Naive thymus-derived CD8-positive, alpha-beta T cell (primary cell): Measurements from ENCODE around the gene UGT2B17. TPM values are rescaled to one million over a fixed set of nuclear protein-coding genes. Genes with fewer than 3 reads are reported as not detected.
"Not testable (repeated sequence)": the region's sequence is repeated elsewhere in the genome, so short reads cannot be mapped to it uniquely, and the experiment has no call there.

ENCODE experiments used
- ATAC-seq, 2 donors: fragments of 150-1000 bp; cut with Tn5 transposase in 1 of 2; sonication (Bioruptor Pico), chemical (Tn5 transposase) in 1 of 2; 1 replicate in 1 of 2; 2 replicates in 1 of 2; pipeline ENCODE4 v1.10.0; 2021; ENCODE audit warnings: mild to moderate bottlenecking in 2 of 2, moderate library complexity in 2 of 2
- POLR2A ChIA-PET: fragments of 350-600 bp; sonication (Branson Sonifier 250); formaldehyde crosslinking; loops from one replicate; lab custom pipeline; 2021; ENCODE audit warnings: antibody characterized with exemption; lab: Charles Lee
- DNase-seq, 10 donors: peaks; one replicate each; pipeline versions ENCODE4 v3.0.0 to v3.0.0-alpha.2; 2020 to 2022
- H3K27ac Mint-ChIP-seq, 10 donors: one replicate each; pipeline ENCODE4 v1.8.0; 2020 to 2022; ENCODE audit warnings: mild to moderate bottlenecking in 10 of 10, mixed read lengths in 10 of 10, moderate library complexity in 4 of 10, inconsistent platforms in 1 of 10
- H3K27me3 Mint-ChIP-seq, 5 donors: one replicate each; pipeline ENCODE4 v1.8.0; 2021 to 2022; ENCODE audit warnings: mixed read lengths in 5 of 5
- H3K36me3 Mint-ChIP-seq, 3 donors: one replicate each; pipeline ENCODE4 v1.8.0; 2020 to 2022; ENCODE audit warnings: mixed read lengths in 3 of 3, mild to moderate bottlenecking in 2 of 3, inconsistent platforms in 1 of 3
- H3K4me1 Mint-ChIP-seq, 4 donors: one replicate each; pipeline ENCODE4 v1.8.0; 2021 to 2022; ENCODE audit warnings: mixed read lengths in 4 of 4
- H3K4me3 Mint-ChIP-seq, 10 donors: one replicate each; pipeline ENCODE4 v1.8.0; 2020 to 2022; ENCODE audit warnings: mild to moderate bottlenecking in 10 of 10, mixed read lengths in 10 of 10, moderate library complexity in 6 of 10, inconsistent platforms in 1 of 10
- H3K9me3 Mint-ChIP-seq, 9 donors: one replicate each; pipeline ENCODE4 v1.8.0; 2020 to 2022; ENCODE audit warnings: mixed read lengths in 9 of 9, mild to moderate bottlenecking in 3 of 9, inconsistent platforms in 1 of 9, moderate library complexity in 1 of 9
- polyA plus RNA-seq, 3 donors: library from polyadenylated mRNA; unstranded; fragments of 300-500 nt; fragmentation: Illumina TruSeq; gene quantifications; one replicate each; pipeline ENCODE4 v1.2.3, GENCODE V29; 2021
- total RNA-seq, 8 experiments: library from RNA in 2 of 8; stranded (reverse) in 2 of 8; gene quantifications; one replicate each; pipeline ENCODE4 v1.2.3 and lab custom pipeline; 2021 to 2026

Gene UGT2B17
- not detected for total RNA-seq
- polyA plus RNA-seq: not detected
- 0 to 0.09 (median 0) reads per million in 6 experiments for total RNA-seq (lab: John Stamatoyannopoulos, UW)

- DNase-seq (no peak), ATAC-seq (no peak)
- Mint-ChIP-seq H3K27ac (peak within 1 kb of the TSS in 1 of 10 donors; percentile 55), H3K27me3 (peaks cover 0 to 21% (median 7%) of the 10 kb centered on the region in 5 donors), H3K4me1 (peaks cover 0 to 2% (median 0%) of the 10 kb centered on the region in 4 donors), H3K4me3 (no peak within 1 kb of the TSS), H3K36me3 (no peaks in the 10 kb centered on the region), H3K9me3 (peaks cover 0 to 2% (median 0%) of the 10 kb centered on the region in 9 donors)
- POLR2A ChIA-PET: no interaction called here
Observed at GRCh38 chr4:68576272-68577125, at the start of gene UGT2B17. UGT2B17 (minus strand) TSS chr4:68576322; CDS start chr4:68568484, 7,838 bp downstream.

DNA sequence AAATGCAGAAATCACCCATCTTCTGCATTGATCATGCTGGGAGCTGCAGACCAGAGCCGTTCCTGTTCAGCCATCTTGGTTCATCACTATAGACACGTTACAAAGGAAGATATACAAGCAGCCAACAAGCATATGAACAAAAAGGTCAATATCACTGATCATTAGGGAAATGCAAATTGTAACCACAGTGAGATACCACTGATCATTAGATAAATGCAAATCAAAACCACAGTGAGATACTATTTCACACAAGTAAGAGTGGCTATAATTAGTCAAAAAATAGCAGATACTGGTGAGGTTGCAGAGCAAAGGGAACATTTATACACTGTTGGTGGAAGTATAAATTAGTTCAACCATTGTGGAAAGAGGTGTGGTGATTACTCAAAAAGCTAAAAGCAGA lies 46.6 kb upstream of the UGT2B17 start:
- POLR2A ChIA-PET, H3K36me3 Mint-ChIP-seq, H3K4me1 Mint-ChIP-seq, H3K27me3 Mint-ChIP-seq, H3K9me3 Mint-ChIP-seq, H3K4me3 Mint-ChIP-seq, DNase-seq, ATAC-seq, H3K27ac Mint-ChIP-seq: not testable (repeated sequence)

DNA sequence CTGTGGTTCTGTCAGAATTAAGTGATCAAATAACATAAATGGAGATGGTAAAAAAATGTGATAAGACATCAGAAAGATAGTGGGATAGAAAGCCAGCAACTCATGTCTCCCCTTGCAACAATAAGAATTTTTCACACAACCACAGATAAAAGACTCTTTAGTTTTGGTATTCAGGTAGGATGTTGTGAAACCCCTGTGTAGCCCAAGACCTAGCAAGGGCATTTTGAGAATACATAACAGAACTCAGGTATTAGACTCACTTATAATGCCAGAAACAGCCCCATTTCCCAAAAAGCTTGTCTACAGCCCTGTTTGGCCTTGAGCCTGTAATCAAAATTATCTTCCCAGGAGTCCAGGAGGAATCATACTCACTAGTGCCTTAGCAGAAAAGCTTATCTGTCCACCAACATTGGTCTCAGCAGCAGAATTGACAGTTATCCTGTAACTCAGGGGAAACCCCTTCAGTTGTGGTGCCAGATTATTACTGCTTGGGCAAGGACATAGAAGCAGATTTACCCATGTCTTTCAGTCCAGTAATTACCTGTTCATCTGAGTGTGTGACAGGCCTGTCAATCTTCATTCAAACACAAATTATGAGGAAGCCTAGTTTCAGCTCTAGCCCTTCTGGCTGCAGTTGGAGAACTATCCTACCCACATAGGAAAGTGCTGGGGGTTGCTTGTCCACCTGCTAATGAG lies 41.0 kb upstream of the UGT2B17 start:
- ATAC-seq (no peak), DNase-seq (no peak)
- no peak overlapping the region for H3K4me3 Mint-ChIP-seq
- peaks cover 0 to 9% (median 2%) of the 10 kb centered on the region in 5 donors for H3K27me3 Mint-ChIP-seq
- no peak overlapping the region for H3K27ac Mint-ChIP-seq
- POLR2A ChIA-PET: no interaction called here
- no peaks in the 10 kb centered on the region for H3K4me1 Mint-ChIP-seq
- no peaks in the 10 kb centered on the region for H3K9me3 Mint-ChIP-seq
- no peaks in the 10 kb centered on the region for H3K36me3 Mint-ChIP-seq

DNA sequence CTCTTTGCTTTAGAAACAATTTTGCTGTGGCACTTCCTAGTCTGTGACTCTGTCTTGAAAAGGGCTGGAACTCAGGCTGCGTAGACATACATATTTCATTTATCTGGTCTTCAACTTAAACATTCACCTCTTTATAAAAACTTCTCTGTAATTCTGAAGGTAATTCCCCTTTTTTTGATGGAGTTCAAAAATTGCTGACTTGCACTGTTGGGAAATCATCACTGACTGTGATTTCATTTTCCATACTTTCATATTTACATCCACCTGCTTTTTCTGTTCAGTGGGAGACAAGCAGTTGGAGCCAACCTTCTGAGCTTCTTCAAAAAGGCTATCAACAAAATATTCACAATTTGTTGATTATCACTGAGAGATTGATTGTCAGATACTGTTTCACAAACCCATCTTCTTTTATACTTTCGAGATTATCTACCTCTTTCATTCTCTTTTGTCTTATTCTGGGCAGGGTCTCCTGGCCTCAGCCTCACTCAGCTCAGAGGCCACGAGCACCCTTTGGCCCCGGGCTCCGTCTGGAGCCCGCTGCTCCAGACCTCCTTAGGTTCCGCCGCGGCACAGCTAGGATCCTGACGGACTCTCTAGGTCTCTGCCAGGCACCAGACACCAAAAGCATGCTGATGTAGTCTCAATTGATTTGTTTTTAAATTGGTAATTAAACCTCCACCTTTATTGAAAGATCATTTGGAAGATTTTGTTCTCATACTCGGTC lies 39.7 kb upstream of the UGT2B17 start:
- Mint-ChIP-seq H3K9me3 (no peaks in the 10 kb centered on the region), H3K27ac (no peak overlapping the region), H3K36me3 (no peaks in the 10 kb centered on the region), H3K4me3 (no peak overlapping the region), H3K27me3 (peaks cover 0 to 9% (median 2%) of the 10 kb centered on the region in 5 donors), H3K4me1 (no peaks in the 10 kb centered on the region)
- POLR2A ChIA-PET: no interaction called here
- no peak for DNase-seq
- no peak for ATAC-seq

- H3K4me1 Mint-ChIP-seq: no peaks in the 10 kb centered on the region
- peak overlapping the region in 1 of 10 donors; percentile 32 for H3K27ac Mint-ChIP-seq
- no peak overlapping the region for H3K4me3 Mint-ChIP-seq
- peaks cover 0 to 13% (median 4%) of the 10 kb centered on the region in 5 donors for H3K27me3 Mint-ChIP-seq
- H3K36me3 Mint-ChIP-seq: peaks cover 0 to 4% (median 0%) of the 10 kb centered on the region in 3 donors
- DNase-seq (no peak), ATAC-seq (no peak)
- POLR2A ChIA-PET: no interaction called here
- peaks cover 0 to 2% (median 0%) of the 10 kb centered on the region in 9 donors for H3K9me3 Mint-ChIP-seq
Observed at GRCh38 chr4:68613752-68614151, 37.6 kb upstream of the UGT2B17 start.

DNA sequence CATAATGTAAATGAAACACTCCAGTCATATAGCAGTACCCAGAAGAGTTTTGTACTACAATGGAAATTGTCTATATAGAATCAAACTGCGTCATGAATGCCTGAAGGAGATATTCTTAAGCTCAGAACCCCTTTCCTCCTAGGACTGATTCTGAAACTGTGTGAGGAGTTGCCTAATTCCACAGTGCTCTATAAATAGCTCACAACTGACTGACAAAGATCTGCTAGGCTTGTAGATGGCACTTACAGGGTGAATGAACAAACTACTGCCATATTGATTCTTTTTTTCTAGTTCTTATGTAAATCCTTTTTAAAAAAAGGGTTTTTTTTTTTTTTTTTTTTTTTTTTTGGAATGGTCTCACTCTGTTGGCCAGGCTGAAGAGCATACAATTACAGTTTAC lies 30.1 kb upstream of the UGT2B17 start:
- Mint-ChIP-seq H3K36me3 (peaks cover 0 to 4% (median 0%) of the 10 kb centered on the region in 3 donors), H3K4me3 (no peak overlapping the region), H3K27ac (no peak overlapping the region), H3K27me3 (peaks cover 0 to 11% (median 6%) of the 10 kb centered on the region in 5 donors), H3K9me3 (peaks cover 0 to 3% (median 0%) of the 10 kb centered on the region in 9 donors), H3K4me1 (no peaks in the 10 kb centered on the region)
- ATAC-seq: no peak
- POLR2A ChIA-PET: no interaction called here
- no peak for DNase-seq

GRCh38 chr4:68599150-68599549 lies 23.0 kb upstream of the UGT2B17 start:
- Mint-ChIP-seq H3K9me3 (no peaks in the 10 kb centered on the region), H3K27ac (no peak overlapping the region), H3K4me1 (no peaks in the 10 kb centered on the region), H3K36me3 (no peaks in the 10 kb centered on the region), H3K4me3 (no peak overlapping the region), H3K27me3 (peaks cover 0 to 3% (median 2%) of the 10 kb centered on the region in 5 donors)
- POLR2A ChIA-PET: no interaction called here
- DNase-seq (no peak), ATAC-seq (no peak)

DNA sequence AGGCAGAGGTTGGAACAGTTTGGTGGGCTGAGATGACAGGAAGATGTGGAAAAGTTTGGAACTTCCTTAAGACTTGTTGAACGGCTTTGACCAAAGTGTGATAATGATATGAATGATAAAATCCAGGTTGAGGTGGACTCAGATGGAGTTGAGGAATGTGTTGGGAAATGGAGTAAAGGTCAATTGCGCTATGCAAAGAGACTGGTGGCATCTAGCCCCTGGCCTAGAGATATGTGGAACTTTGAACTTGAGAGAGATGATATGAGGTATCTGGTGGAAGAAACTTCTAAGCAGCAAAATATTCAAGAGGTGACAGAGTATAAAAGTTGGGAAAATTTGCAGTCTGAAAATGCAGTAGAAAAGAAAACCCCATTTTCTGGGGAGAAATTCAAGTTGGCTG lies 21.4 kb upstream of the UGT2B17 start:
- DNase-seq (no peak), ATAC-seq (no peak)
- Mint-ChIP-seq H3K4me3 (no peak overlapping the region), H3K4me1 (no peaks in the 10 kb centered on the region), H3K36me3 (no peaks in the 10 kb centered on the region), H3K27me3 (peaks cover 0 to 9% (median 2%) of the 10 kb centered on the region in 5 donors), H3K9me3 (no peaks in the 10 kb centered on the region), H3K27ac (no peak overlapping the region)
- POLR2A ChIA-PET: no interaction called here

DNA sequence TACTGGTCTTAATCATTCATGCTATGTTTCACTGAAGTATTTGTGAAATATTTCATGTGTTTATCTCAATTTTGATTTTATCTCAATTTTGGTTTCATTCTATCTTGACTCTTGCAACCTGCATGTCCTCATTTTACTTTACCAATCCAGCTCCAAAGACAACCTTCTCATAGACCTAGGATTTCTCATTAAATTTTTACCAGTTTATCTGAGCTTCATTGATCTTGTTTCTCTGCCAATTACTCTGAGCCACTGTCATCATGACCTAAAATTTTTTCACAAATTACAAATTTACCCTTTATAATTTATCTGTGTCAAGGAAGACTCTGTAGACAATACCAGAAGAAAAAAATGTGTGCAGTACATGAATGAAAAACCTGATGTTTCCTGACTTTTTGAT lies 18.6 kb upstream of the UGT2B17 start:
- Mint-ChIP-seq H3K4me1 (no peaks in the 10 kb centered on the region), H3K4me3 (no peak overlapping the region), H3K36me3 (no peaks in the 10 kb centered on the region), H3K27me3 (peaks cover 0 to 12% (median 2%) of the 10 kb centered on the region in 5 donors), H3K9me3 (no peaks in the 10 kb centered on the region), H3K27ac (no peak overlapping the region)
- POLR2A ChIA-PET: no interaction called here
- ATAC-seq (no peak), DNase-seq (no peak)

DNA sequence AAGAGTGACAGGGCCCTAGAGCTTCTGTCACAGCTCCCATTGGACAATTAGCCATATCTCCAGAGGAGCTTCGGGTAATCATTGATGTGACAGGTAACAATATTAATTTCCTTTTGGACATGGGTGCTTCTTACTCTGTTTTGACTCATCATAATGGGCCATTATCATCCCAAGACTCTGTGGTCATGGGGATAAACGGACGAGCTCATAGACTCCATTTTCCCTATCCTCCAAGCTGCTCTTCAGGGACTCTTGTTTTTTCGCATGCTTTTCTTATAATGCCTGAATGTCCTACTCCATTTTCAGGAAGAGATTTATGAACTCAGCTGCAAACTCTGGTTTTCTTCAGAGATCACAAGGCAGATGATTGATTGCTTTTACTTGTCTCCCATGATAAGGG lies 17.0 kb upstream of the UGT2B17 start:
- POLR2A ChIA-PET: no interaction called here
- no peak for DNase-seq
- Mint-ChIP-seq H3K4me1 (no peaks in the 10 kb centered on the region), H3K36me3 (no peaks in the 10 kb centered on the region), H3K27ac (no peak overlapping the region), H3K4me3 (no peak overlapping the region), H3K9me3 (no peaks in the 10 kb centered on the region), H3K27me3 (peaks cover 0 to 12% (median 0%) of the 10 kb centered on the region in 5 donors)
- no peak for ATAC-seq

GRCh38 chr4:68592673-68593072 lies 16.6 kb upstream of the UGT2B17 start:
- H3K9me3 Mint-ChIP-seq: no peaks in the 10 kb centered on the region
- H3K4me3 Mint-ChIP-seq: no peak overlapping the region
- POLR2A ChIA-PET: no interaction called here
- peaks cover 0 to 12% (median 0%) of the 10 kb centered on the region in 5 donors for H3K27me3 Mint-ChIP-seq
- H3K36me3 Mint-ChIP-seq: no peaks in the 10 kb centered on the region
- H3K27ac Mint-ChIP-seq: no peak overlapping the region
- H3K4me1 Mint-ChIP-seq: no peaks in the 10 kb centered on the region
- ATAC-seq: no peak
- no peak for DNase-seq

DNA sequence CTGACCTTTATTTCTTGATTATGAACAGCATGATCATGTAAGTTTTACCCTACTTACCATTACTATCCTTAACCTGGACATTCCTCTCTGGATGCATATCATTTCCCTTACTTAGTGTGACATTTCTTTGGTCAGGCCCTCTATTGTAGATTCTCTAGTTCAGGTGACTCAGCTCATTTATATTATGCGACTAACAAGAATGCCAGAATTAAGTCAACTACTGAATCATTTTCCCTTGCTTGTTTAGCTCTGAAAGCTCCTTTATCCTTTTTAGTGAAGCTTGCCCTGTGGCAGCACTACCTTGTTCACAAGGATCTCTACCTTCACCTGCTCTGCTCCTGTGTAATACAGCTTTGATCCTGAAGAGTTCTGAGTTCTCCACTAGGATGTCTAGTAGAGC lies 15.1 kb upstream of the UGT2B17 start:
- Mint-ChIP-seq H3K4me1 (no peaks in the 10 kb centered on the region), H3K36me3 (no peaks in the 10 kb centered on the region), H3K9me3 (peaks cover 0 to 3% (median 0%) of the 10 kb centered on the region in 9 donors), H3K27me3 (peaks cover 0 to 9% (median 0%) of the 10 kb centered on the region in 5 donors), H3K27ac (no peak overlapping the region), H3K4me3 (no peak overlapping the region)
- POLR2A ChIA-PET: no interaction called here
- ATAC-seq: no peak
- DNase-seq: no peak
